Measurements from ENCODE around the gene NEK6.

Gene NEK6

DNA sequence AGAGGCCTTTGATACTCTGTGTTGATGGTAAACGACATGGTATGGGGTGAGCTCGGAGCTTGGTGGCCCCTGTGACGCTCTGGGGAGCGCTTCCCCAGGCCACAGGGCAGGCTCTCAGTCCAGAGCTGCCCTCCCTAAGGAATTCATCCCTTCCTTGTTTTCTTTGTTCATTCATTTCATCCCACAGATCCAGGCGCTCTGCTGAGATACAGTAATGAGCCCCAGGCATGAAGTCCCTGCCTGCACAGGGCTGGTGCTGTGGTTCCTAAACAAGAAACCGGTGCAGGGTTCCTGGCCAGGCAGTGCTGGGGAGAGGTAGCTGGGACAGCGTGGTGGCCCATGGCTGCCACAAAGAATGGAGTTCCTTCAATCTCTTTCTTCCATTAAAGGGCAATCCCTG lies 14.4 kb downstream of the NEK6 start:
- TF ChIP-seq, protein P1, sequence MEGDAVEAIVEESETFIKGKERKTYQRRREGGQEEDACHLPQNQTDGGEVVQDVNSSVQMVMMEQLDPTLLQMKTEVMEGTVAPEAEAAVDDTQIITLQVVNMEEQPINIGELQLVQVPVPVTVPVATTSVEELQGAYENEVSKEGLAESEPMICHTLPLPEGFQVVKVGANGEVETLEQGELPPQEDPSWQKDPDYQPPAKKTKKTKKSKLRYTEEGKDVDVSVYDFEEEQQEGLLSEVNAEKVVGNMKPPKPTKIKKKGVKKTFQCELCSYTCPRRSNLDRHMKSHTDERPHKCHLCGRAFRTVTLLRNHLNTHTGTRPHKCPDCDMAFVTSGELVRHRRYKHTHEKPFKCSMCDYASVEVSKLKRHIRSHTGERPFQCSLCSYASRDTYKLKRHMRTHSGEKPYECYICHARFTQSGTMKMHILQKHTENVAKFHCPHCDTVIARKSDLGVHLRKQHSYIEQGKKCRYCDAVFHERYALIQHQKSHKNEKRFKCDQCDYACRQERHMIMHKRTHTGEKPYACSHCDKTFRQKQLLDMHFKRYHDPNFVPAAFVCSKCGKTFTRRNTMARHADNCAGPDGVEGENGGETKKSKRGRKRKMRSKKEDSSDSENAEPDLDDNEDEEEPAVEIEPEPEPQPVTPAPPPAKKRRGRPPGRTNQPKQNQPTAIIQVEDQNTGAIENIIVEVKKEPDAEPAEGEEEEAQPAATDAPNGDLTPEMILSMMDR (IDR thresholded peaks at IDR 0.05; ENCODE audit: low read depth, low read length): no peak
- Histone ChIP-seq H3K36me3 (no peaks in the 10 kb centered on the region), H3K4me3 (ENCODE audit: low read depth, low read length) (no peak overlapping the region), H3K9me3 (no peaks in the 10 kb centered on the region), H3K27me3 (peaks cover 4% of the 10 kb centered on the region; the same call in 1 of the 2 replicates), H3K4me1 (no peaks in the 10 kb centered on the region)
- no peak for DNase-seq

DNA sequence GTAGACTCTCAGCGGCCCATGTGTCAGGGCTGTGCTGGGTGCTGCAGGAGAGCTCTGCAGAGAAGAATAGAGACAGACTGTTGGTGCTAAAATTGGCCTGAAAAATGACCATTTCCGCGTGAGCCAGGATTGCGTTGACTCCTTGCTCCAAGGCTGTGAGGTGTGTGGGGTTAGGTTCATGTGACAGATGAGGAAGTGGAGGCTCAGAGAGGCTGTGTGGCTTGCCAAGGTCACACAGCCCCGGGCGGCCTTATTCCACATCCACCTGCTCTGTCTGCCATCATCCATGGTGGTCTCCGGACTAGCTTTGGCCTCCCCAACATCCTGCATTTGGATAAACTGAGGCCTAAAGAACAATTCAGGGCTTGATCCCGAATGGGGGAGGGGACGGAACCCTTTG lies 15.2 kb downstream of the NEK6 start:
- TF ChIP-seq, protein P1 (IDR thresholded peaks at IDR 0.05; ENCODE audit: low read depth, low read length): no peak
- H3K36me3 ChIP-seq: no peaks in the 10 kb centered on the region
- DNase-seq: no peak

GRCh38 chr9:124273427-124274160 lies 15.8 kb downstream of the NEK6 start:
- no peak for DNase-seq
- H3K4me3 ChIP-seq (ENCODE audit: low read depth, low read length): no peak overlapping the region
- TF ChIP-seq, protein P1 (IDR thresholded peaks at IDR 0.05; ENCODE audit: low read depth, low read length): no peak
- H3K36me3 ChIP-seq: no peaks in the 10 kb centered on the region
- H3K4me1 ChIP-seq: no peaks in the 10 kb centered on the region
- H3K27me3 ChIP-seq: peaks cover under 1% of the 10 kb centered on the region; the same call in 1 of the 2 replicates
- H3K9me3 ChIP-seq: no peaks in the 10 kb centered on the region

More for the DNA sequence above, 15.2 kb downstream of the NEK6 start:
- no peaks in the 10 kb centered on the region for H3K9me3 ChIP-seq
- no peak overlapping the region for H3K4me3 ChIP-seq (ENCODE audit: low read depth, low read length)
- no peaks in the 10 kb centered on the region for H3K4me1 ChIP-seq
- H3K27me3 ChIP-seq: peaks cover 4% of the 10 kb centered on the region; the same call in 1 of the 2 replicates

DNA sequence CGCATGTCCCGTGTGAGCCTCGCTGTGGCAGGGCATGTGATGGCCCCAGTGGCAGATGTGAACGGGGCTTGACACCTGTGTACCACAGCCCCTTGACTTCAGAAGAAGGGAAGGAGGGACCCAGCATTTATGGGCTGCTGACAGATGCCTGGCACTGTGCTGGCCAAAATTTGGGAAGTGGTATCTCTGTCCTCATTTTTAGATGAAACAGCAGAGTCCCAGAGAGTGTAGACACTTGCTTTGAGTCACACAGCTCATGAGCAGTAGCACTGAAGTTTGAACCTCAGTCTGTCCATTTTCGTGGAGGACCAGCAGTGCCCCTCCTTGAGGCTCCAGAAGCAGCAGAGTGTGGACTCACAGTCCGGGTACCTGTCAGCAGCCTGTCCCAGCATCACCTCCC lies 16.5 kb downstream of the NEK6 start:
- TF ChIP-seq, protein P1 (IDR thresholded peaks at IDR 0.05; ENCODE audit: low read depth, low read length): no peak
- Histone ChIP-seq H3K4me3 (ENCODE audit: low read depth, low read length) (no peak overlapping the region), H3K36me3 (no peaks in the 10 kb centered on the region), H3K9me3 (no peaks in the 10 kb centered on the region), H3K27me3 (no peaks in the 10 kb centered on the region), H3K4me1 (no peaks in the 10 kb centered on the region)
- no peak for DNase-seq

DNA sequence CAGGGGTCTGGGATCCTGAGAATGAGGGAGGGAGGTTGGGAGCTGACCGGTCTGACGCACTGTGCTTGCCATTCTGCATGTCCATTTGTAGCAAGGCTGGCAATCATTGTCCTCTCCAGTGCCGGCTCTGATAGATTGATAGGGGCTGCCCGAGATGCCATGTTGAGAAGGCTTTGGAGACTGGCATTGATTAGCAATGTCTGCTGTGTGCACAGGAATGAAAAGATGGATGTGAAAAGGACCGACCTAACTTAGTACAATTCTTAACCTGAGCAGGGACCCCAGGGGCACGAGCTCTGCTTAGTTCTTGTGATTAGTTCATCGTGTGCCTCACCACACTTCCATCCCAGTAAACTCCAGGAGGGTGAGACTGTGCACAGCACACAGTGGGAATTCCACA lies 17.0 kb downstream of the NEK6 start:
- Histone ChIP-seq H3K4me3 (ENCODE audit: low read depth, low read length) (no peak overlapping the region), H3K36me3 (no peaks in the 10 kb centered on the region), H3K4me1 (no peaks in the 10 kb centered on the region), H3K9me3 (no peaks in the 10 kb centered on the region), H3K27me3 (no peaks in the 10 kb centered on the region)
- DNase-seq: no peak
- TF ChIP-seq, protein P1 (IDR thresholded peaks at IDR 0.05; ENCODE audit: low read depth, low read length): no peak

- no peak for DNase-seq
- TF ChIP-seq, protein P1 (IDR thresholded peaks at IDR 0.05; ENCODE audit: low read depth, low read length): no peak
- Histone ChIP-seq H3K4me3 (ENCODE audit: low read depth, low read length) (no peak overlapping the region), H3K9me3 (no peaks in the 10 kb centered on the region), H3K36me3 (no peaks in the 10 kb centered on the region), H3K27me3 (no peaks in the 10 kb centered on the region), H3K4me1 (no peaks in the 10 kb centered on the region)
Measured at GRCh38 chr9:124277420-124277819, 19.7 kb downstream of the NEK6 start.

Data from BE2C (cell line).